GM12878 (cell line): ENCODE data around the gene TMEM120B. TPM values are rescaled to one million over a fixed set of nuclear protein-coding genes. Genes with fewer than 3 reads are reported as not detected.

ENCODE experiments used
- BACH1 ChIP-seq: fragments of 450-650 bp; IDR thresholded peaks from 2 replicates; pipeline ENCODE4 v1.6.1; 2017; ENCODE audit warnings: mild to moderate bottlenecking, borderline replicate concordance
- BCLAF1 ChIP-seq: fragments of 450-650 bp; IDR thresholded peaks from 2 replicates; pipeline ENCODE4 v1.6.1; 2017; ENCODE audit warnings: antibody characterized with exemption, mild to moderate bottlenecking, moderate library complexity
- CEBPZ ChIP-seq: fragments of 150-350 bp; IDR thresholded peaks from 2 replicates; pipeline ENCODE4 v1.6.1; 2016; ENCODE audit warnings: low read depth, low read length
- ESRRA ChIP-seq: IDR thresholded peaks from 2 replicates; pipeline ENCODE4 v1.6.1; 2012; ENCODE audit warnings: mild to moderate bottlenecking, low read length, improper control_type of control experiment
- ETV6 ChIP-seq, 2 experiments: fragments of 450-650 bp in 1 of 2; IDR thresholded peaks in 1 of 2; conservative IDR thresholded peaks in 1 of 2; 2 replicates each; pipeline ENCODE4 v1.6.1; 2014; ENCODE audit warnings: antibody characterized with exemption in 1 of 2, borderline replicate concordance in 1 of 2, low read depth in 1 of 2, mild to moderate bottlenecking in 1 of 2, moderate library complexity in 1 of 2
- EZH2 ChIP-seq: IDR thresholded peaks from 2 replicates; pipeline ENCODE4 v1.6.1; 2012; ENCODE audit warnings: low read depth, mild to moderate bottlenecking, control low read depth, inconsistent platforms, low read length, borderline replicate concordance; ENCODE audit not compliant: control insufficient read depth
- IKZF2 ChIP-seq, 2 experiments: fragments of 450-650 bp; IDR thresholded peaks; 2 replicates each; pipeline ENCODE4 v1.6.1; 2017; ENCODE audit warnings: mild to moderate bottlenecking in 2 of 2, moderate library complexity in 2 of 2
- IRF5 ChIP-seq: fragments of 450-650 bp; IDR thresholded peaks from 2 replicates; pipeline ENCODE4 v1.6.1; 2017; ENCODE audit warnings: borderline replicate concordance
- MYC ChIP-seq: IDR thresholded peaks from 2 replicates; pipeline ENCODE4 v1.6.1; 2011; ENCODE audit warnings: mild to moderate bottlenecking, low read length, moderate library complexity, inconsistent platforms; ENCODE audit not compliant: insufficient read depth, insufficient replicate concordance, insufficient read length, severe bottlenecking
- PML ChIP-seq: IDR thresholded peaks from 2 replicates; pipeline ENCODE4 v1.6.1; 2012; ENCODE audit warnings: low read length, inconsistent platforms
- POU2F2 ChIP-seq: IDR thresholded peaks from 3 replicates; pipeline ENCODE4 v1.6.1; 2011; ENCODE audit warnings: low read depth, mild to moderate bottlenecking, low read length, borderline replicate concordance
- RAD21 ChIP-seq: IDR thresholded peaks from 2 replicates; pipeline ENCODE4 v1.6.1; 2011; ENCODE audit warnings: mild to moderate bottlenecking, low read depth, low read length, moderate library complexity; ENCODE audit not compliant: insufficient read depth
- RCOR1 ChIP-seq: conservative IDR thresholded peaks from 2 replicates; pipeline ENCODE4 v1.6.1; 2012; ENCODE audit warnings: low read depth, low read length, improper control_type of control experiment
- SKIL ChIP-seq: fragments of 450-650 bp; IDR thresholded peaks from 2 replicates; pipeline ENCODE4 v1.6.1; 2017; ENCODE audit warnings: mild to moderate bottlenecking, low read depth, inconsistent platforms; ENCODE audit not compliant: poor library complexity, severe bottlenecking
- SMAD1 ChIP-seq: fragments of 450-650 bp; IDR thresholded peaks from 2 replicates; pipeline ENCODE4 v1.6.1; 2018; ENCODE audit warnings: mild to moderate bottlenecking, low read depth; ENCODE audit not compliant: partially characterized antibody
- SMAD5 ChIP-seq: IDR thresholded peaks from 2 replicates; pipeline ENCODE4 v1.6.1; 2016; ENCODE audit warnings: antibody characterized with exemption, low read depth
- SP1 ChIP-seq: IDR thresholded peaks from one replicate; pipeline ENCODE4 v1.6.1; 2011; ENCODE audit warnings: low read depth, low read length
- TBL1XR1 ChIP-seq: IDR thresholded peaks from 2 replicates; pipeline ENCODE4 v1.6.1; 2012; ENCODE audit warnings: low read depth, low read length, improper control_type of control experiment
- ZBED1 ChIP-seq: IDR thresholded peaks from 2 replicates; pipeline ENCODE4 v1.6.1; 2016; ENCODE audit warnings: borderline replicate concordance
- polyA plus RNA-seq, 11 experiments: library from polyadenylated mRNA; depleted of rRNA in 4 of 11; unstranded in 6 of 11; stranded (reverse) in 5 of 11; fragments of >200 nt; fragmentation: Nextera tagmentation in 4 of 11; fragmentation: Illumina TruSeq in 1 of 11; extraction: Ambion mirVana in 4 of 11; extraction: Trizol in 1 of 11; gene quantifications; 1 replicate in 1 of 11; 2 replicates in 10 of 11; pipeline versions ENCODE4 v1.2.1 to v1.2.3, GENCODE V29; 2011 to 2016; ENCODE audit warnings: inconsistent platforms in 2 of 11, missing spikeins in 2 of 11, low read depth in 1 of 11
- total RNA-seq, 4 experiments: library from RNA; depleted of rRNA in 3 of 4; stranded (reverse); fragments of >200 nt in 3 of 4; fragmentation: Illumina TruSeq in 1 of 4; extraction: Trizol in 1 of 4; gene quantifications; 2 replicates each; pipeline versions ENCODE4 v1.2.1 to v1.2.3, GENCODE V29; 2013 to 2021

Gene TMEM120B
- total and polyA plus RNA-seq, 10 of the 15 experiments (the other 5 are each of a cell fraction or from before 2014, with no cell fraction given) = 4.0 to 26.2 (median 9.2) TPM

GRCh38 chr12:121802843-121803698 is 90.5 kb downstream of the TMEM120B start (continued):
- TF ChIP-seq CEBPZ (no peak), TBL1XR1 (no peak), MYC (no peak), POU2F2 (peak; percentile 89), ZBED1 (peak; percentile 92), RAD21 (no peak), ETV6 (conservative IDR thresholded peaks at IDR 0.05 in 1 of 2, IDR thresholded peaks at IDR 0.05 in 1 of 2; ENCODE audit: borderline replicate concordance in 1 of 2, low read depth in 1 of 2) (no peak), RCOR1 (no peak), EZH2 (no peak), BCLAF1 (no peak), PML (no peak), BACH1 (peak; percentile 4; the same call in 1 of the 2 replicates), ESRRA (0 out of 2 replicates have a peak, but pooled peaks have one; percentile 73), SP1 (peak; percentile 16), SKIL (peak; percentile 42), SMAD1 (no peak), IRF5 (no peak), SMAD5 (peak; percentile 95), IKZF2 (IDR thresholded peaks at IDR 0.05) (peak in 1 of 2 experiments; percentile 38; a peak in 2 of 4 replicates)
